ENCODE results near the gene CEP170.
"Not testable (repeated sequence)": the region's sequence is repeated elsewhere in the genome, so short reads cannot be mapped to it uniquely, and the experiment has no call there.

Gene CEP170

DNA sequence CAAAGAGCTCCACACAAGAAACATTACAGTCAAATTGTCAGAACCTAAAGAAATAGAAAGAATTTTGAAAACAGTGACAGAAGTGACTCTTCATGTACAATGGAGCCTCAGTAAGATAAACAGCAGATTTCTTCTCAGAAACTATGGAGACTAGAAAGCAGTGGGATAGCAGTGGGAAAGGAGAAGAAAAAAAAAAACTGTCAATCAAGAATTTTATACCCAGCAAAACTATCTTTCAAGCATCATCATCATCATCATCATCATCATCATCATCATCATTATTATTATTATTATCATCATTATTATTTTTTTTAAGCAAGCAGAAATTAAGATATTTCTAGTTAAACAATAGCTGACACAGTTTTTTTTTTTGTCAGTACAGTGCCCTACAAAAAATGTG is 24.2 kb downstream of the CEP170 start:
- peak; percentile 16 for DNase-seq

DNA sequence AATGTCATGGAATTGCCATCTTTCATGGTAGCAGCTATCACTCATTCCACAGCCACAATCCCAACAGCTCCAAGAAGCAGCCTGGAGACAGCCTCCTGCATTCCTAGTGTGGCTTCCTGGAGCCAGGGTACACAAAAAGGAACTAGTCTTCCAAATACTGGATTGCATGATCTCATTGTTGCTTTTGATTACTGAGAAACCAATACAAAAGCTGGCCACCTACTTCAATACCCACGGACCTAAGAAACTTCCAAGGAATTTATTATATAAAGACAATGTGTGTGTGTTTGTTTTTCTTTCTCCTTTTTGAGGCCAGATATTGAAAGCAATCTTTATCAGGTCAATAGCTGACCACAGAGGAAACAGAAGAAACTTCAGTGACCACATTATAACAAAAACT is 25.6 kb downstream of the CEP170 start:
- DNase-seq: no peak

DNA sequence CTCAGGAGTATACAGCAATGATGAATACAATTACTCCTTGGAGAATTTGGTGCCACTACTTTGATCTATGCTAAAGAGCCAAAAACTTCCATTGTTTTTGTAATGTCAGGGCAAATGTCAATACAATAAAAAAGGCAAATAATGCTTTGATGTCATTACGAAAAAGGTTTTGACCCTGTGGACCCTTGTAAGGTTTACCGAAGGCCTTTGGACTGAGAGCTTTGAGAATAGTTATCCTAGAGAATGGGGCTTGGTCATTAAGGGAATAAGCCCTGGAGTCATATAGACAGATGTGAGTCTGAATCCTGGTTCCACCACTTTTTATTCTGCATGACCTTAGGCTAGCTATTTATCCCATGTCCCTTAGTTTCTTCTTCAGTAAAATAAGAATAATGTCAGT is 27.5 kb downstream of the CEP170 start:
- DNase-seq: no peak

DNA sequence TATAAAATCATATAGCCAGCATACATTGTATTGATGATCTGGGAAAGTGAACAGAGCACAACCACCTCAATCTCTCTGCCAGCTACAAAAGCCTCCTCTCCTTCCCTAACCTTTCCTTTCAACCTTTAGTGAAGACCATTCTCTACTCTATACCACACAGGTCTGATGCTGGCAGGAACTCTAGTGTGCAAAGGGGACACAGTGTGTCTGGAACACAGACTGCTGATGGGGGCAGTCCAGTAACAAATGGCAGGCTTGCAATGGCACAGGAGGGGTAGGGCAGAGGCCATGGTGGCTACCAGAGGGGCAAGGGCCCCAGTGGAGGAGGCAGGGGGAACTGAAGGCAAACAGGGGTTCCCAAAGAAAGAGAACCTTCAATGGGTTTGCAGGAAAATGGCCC is 37.0 kb downstream of the CEP170 start:
- no peak for DNase-seq

DNA sequence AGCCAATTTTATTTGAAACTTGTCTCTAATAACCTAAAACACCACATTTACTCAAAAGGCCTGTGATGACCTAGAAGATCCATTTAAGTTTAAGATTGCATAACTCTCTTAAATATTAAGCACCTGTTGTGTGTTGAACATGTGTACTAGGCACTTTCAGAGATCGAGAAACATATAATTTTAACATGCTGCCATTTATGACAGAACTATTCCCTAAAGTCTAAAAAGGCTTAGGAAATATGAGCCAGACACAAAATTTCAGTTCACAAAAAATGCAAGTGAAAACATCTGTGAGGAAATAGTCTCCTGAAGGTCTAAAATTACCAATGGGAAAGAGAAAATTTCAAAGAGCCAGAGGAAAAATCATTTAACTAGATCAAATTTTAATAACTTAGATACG is 37.7 kb downstream of the CEP170 start:
- no peak for DNase-seq

DNA sequence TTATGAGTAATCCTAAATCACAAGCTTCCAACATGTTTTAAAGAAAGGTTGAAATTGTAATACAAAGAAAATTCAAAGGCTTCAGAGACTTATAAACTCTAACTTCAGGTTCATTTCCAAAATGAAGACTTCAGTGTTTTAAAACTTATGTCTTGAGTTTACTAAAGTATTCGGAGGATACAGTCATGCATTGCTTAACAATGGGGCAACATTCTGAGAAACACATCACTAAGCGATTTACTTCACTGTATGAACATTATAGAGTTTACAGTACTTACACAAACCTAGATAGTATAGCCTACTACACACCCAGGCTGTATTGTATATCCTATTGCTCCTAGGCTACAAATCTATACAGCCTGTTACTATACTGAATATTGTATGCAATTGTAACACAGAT is 38.3 kb downstream of the CEP170 start:
- DNase-seq: no peak

DNA sequence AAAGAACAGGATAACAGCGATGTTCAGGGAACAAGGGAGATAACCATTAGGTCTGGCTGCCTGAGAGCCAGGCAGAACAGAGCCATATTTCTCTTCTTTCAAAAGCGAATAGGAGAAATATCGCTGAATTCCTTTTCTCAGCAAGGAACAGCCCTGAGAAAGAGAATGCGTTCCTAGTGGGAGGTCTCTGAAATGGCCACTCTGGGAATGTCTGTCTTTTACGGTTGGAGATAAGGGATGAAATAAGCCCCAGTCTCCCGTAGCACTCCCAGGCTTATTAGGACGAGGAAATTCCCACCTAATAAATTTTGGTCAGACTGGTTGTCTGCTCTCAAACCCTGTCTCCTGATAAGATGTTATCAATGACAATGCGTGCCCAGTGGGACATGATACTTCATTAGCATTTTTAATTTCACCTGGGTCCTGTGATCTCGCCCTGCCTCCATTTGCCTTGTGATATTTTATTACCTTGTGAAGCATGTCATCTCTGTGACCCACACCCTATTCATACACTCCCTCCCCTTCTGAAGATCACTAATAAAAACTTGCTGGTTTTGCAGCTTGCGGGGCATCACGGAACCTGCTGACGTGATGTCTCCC is 39.7 kb downstream of the CEP170 start:
- not testable (repeated sequence) for DNase-seq

DNA sequence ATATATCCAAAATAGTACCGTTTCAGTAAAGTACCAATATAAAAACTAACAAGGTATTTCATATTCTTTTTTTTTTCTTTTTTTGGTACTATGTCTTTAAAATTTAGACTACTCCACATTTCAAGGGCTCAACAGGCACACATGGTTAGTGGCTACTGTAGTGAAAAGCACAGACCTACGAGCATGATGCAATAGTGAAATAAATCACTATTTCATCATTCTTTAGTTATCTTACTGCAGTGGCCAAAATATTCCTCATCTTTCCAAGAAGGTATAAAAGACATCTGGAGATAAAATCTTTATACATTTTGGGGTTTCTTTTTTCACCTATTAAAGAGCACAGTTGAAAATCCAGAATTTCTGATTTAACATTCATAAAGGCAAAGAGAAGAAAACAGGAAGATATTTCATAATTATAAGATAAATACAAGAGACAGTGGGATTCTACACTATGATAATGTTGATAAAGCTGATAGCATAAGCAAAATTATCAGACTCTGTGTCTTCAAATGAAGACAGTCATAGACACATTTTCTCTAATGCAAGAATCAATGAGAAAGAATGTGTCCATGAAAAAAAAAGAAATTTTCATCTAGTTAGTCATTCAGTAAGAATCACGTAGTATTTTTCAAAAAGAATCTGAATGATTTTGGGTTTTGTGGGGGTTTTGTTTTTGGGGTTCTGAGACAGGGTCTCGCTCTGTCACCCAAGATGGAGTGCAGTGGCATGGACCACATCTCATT is 41.9 kb downstream of the CEP170 start:
- DNase-seq: no peak

DNA sequence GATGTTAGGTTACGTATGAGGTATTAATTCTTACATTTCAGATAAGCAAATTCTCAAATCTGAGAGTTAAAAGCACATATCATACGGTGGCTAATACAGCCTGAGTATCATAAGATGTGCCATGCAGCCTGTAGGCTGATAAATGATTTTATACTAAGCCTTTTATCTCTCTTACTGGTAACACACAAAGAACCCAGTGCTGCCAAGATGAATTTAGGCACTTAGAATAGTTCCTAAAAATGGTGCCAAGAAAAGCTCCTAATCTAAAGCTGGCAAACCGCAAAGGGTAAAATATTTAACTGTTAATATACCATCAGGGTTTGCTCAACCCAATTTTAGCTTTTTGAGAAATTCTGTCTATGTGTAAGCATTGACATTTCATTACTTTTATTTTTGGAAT is 43.1 kb downstream of the CEP170 start:
- DNase-seq: not testable (repeated sequence)

DNA sequence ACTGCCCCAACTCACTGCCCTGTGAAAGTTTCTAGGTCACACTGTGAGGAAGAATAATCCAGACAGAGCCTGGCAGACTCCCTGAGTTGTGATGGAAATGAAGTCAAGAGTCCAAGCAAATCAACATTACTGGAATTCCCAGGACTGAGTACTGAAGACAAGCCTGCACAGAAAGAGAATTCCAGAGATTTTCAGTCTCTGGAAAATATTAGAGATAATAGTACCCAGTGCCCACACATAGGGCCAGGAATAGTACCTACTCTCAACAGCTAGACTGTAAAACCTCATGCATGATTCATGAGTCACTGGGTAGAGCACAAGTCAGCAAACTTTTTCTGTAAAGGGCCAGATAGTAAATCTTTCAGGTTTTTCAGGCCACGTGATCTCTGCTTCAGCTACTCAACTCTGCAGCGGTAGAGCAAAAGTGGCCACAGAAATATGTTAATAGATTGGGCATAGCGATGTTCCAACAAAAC is 50.0 kb downstream of the CEP170 start:
- not testable (repeated sequence) for DNase-seq

DNA sequence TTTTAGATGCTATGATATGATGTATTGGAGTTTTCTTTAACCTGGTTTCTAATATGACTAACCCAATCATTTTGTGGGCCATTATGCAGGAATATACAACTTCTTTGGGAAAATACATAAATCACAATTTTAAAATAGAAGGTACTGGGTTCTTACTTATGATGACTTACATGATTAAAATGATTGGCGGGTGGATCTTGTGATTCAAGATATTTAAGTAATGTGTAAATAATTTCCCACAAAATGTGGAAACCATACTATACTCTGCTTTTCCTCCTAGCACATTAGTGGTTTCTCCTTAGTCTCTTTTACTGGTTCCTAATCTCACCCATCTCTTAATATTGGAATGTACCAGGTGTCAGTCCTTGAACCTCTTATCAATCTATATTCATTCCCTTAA is 50.7 kb downstream of the CEP170 start:
- not testable (repeated sequence) for DNase-seq

DNA sequence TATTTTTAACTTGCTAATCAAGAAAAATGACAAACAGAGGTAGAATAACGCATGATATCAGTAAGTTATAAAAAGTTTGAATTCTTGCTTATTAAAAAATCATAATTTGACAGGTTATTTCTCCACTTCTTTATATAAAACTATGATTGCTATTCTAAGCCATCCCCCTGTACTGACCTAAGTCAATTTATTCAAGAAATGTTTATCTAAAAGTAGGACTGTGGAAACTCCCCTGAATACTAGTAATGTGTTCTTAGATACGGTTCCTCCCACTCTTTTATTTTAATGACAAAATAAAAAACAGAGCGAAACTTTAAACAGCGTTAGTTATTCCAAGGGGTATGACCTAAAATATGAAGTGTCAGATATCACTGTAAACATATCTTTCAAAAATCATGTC is 51.9 kb downstream of the CEP170 start:
- DNase-seq: not testable (repeated sequence)

DNA sequence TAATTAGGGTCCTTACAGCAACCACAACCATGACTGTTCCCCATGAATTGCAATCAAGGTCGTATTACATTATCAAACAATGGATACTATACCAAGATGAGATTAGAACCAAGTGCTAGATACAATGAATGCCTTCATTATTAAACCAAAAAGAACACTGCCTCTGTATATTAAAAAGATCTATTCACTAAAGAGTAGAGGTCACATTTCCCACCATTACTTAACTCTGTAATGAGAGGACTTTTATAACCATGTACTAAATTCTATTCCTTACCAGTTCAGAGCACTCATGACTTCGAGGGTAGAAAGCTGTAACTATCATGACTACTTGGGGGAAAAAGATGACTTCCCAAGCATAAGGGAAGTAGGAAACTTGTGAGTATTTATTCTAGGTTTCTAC is 53.8 kb downstream of the CEP170 start:
- not testable (repeated sequence) for DNase-seq

DNA sequence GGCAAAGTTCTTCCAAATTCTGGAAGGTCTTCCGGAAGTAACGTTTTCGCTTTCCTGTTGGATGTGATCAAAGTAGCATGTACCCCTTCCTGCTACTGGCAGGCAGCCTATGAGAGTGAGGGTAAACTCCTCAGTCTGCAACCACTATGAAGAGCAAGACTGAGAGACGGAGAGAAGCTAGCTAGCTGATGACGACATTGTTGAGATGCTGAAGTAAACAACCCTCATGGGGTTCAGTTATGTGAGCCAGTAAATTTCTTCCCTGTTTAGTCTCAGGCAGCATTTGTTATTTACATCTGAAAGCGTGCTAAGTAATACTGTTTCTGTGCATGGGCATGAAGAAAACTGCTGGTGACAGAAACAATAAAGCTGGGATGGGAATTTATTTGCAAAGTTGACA is 57.6 kb downstream of the CEP170 start:
- not testable (repeated sequence) for DNase-seq

DNA sequence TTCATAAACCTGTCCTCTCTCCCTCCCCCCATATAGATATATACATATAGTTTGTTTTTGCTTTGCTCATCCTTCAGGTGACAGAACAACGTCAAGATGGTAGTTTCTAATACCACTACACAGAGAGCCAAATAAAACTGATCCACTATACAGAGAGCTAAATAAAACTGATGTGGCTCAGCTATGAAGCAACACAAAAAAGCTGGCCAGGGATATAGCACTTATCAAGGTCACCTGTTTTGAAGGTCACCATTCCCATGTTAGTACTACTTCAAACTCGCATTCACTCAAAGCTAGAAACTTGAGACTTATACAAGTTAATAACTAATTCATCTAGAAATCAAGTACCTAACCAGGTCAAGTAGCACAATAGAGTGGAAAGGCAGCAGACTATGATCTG is 61.8 kb downstream of the CEP170 start:
- DNase-seq: not testable (repeated sequence)

DNA sequence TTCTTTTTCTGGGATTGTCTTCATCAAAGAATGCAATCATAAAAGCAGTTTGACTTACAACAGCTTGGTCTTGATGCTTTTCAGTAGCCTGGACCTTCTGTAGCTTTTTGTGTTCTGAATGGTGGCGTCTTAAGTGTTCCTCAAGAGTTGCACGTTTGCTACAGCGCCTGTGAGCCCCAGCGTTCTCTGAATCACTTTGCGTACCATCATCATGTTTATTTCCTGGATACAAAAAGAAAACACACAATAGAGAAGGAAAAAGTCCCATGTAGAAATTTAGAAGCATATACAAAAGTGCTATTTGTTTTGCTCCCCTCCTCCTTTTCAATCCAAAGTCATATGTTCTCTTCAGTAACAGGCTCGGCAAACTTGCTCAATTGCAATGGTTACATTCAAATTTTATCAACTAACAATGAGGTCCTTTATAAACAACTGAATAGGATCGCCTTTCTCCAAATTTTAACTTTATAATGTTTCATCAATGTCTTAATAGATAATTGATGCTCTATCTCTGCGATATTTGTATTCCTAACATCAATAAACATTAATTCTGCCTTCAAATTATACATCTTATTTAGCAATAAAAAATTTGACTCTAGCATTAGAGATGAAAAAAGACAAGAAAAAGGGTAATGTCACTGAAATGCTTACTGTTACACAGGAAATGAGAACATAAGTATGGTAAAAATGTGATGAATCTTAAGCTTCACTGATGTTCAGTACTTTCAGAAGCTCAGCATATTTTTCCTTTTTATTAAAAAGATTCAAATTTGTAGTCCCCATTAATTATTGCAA is 68.7 kb downstream of the CEP170 start:
- not testable (repeated sequence) for DNase-seq

DNA sequence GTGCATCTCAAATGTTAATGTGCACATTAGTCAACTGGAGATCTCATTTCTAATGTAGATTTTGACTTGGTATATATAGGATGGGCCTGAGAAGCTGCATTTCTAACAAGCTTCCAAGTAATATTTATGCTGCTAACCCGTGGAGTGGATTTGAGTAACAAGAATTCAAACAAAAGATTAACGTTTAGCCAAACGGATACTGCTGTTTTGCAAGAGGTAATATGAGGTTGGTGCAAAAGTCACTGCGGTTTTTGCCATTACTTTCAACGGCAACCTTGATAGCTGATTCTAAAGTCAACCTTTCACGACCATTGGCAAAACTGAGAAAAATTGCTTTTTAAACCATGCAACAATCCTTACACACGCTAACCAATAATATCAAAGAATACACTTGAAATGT is 70.3 kb downstream of the CEP170 start:
- DNase-seq: not testable (repeated sequence)

DNA sequence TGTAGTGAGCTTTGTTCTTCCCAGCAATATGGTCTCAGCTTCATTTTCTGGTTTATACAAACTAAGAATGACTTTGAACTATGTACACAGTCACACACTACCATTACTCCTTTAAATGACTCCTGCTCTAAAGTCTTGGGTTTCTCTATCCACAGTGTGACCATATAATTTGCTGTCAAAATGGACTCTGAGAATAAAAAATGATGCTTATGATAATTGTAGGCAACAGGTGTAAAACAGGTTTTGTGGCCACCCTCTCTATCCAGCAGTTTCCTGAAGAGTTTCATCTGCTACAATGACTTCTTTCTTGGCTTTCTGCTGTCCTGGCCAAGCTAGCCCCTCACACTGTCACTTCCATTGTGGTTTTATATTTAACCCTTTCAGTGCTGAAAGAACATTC is 71.4 kb downstream of the CEP170 start:
- DNase-seq: not testable (repeated sequence)

DNA sequence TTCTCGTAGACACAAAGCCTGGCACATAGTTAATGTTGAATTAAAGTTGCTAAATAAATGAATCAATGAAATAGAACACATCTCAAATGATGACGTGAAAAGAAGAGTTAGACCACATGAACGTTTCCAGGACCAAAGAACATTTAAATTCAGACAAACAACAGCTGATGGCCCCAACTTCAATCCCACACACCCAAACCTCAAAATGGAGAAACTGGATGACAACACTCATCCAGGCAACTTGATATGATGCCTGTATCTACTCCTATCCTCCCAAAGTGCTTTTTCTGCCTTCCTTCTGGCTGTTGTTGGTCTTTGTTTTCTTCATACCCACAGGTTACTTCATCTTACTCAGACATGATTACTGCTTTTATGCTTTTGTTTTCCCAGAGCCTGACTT is 71.9 kb downstream of the CEP170 start:
- DNase-seq: not testable (repeated sequence)

DNA sequence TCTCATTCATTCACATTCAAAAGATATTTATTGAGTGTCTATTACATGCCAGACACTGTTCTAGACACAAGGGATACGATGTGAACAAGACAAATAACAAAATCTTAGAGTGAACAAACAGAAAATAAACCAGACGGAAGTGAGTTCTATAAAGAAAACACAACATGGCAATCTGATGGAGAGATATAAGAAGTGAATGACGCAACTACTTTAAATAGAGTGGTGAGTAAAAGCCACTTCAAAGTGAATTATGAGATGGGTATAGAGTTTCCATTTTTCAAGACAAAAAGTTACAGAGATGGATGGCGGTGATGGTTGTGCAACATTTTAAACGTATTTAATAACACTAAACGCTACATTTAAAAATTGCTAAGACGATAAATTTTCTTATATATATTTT is 75.4 kb downstream of the CEP170 start:
- DNase-seq: no peak

DNA sequence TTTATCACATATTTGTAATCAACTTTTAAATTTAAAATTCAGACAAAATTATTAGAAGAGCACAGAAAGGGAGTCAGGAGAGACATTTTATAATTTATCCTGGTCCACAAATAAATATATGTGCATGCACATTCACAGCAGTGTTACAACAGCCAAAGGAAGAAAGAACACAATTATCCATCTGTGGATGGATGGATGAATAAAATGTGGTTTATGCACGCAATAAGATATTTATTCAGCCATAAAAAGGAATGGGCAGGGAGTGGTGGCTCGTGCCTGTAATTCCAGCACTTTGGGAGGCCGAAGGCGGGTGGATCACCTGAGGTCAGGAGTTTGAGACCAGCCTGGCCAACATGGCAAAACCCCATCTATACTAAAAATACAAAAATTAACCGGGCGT is 77.3 kb downstream of the CEP170 start:
- not testable (repeated sequence) for DNase-seq

DNA sequence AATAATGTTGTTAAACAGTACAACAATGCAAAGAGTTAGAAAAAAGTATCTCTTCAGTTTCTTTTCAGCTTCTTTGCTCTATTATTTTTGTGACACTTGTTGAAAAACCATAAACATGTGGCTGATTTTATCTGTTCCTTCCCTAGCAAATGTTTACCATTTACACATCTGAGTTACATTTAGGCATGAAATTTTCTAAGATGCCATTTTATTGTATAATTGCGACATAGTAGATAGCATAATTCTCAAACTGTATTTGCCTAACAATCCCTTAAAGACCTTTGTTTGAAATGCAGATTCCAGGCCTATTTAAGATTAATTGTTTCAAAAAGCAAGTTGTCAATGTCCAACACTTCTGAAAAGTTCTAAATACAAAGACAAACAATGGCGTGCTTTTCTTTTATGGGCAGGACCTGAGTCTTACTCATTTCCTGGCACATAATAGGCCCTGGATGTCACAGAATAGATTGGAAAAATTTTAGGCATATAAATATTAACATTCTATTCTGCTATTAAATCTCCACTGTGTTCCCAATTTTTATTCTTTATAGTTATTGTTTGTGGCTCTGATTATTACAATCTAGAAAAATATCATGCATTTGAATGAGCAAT is 81.2 kb downstream of the CEP170 start:
- DNase-seq: not testable (repeated sequence)

DNA sequence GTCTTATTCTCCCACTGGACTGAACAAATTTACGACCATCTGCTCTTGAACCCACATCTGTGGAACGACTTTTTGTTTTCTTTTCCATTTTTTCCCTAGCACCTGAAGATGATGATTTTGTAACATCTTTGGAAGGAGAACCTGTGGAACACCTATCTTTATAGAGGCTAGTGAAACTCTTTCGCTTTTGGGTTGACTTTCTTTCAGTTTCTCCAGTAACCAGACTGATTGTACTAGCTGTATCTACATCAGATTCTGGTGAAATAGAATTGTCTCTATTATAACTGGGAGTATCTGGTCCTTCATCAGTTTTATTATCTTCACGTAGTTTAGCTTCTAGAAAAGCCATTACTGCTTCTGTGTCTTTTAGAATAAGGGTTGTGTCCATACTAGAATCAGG is 90.2 kb downstream of the CEP170 start:
- DNase-seq: not testable (repeated sequence)
